A549 (cell line): ENCODE data around the gene CCL1. TPM values are rescaled to one million over a fixed set of nuclear protein-coding genes. Genes with fewer than 3 reads are reported as not detected.

Source experiments
- ATAC-seq, 2 experiments: fragments of 200-7000 bp in 1 of 2; fragments of >200 bp in 1 of 2; cut with Nextera tagmentation in 1 of 2; cut with Tn5 transposase in 1 of 2; 3 replicates each; pipeline versions ENCODE4 v1.8.0 to v1.9.1; 2018 to 2020; ENCODE audit warnings: mild to moderate bottlenecking in 1 of 2, moderate library complexity in 1 of 2
- CTCF ChIA-PET: fragments of 300-600 bp; sonication (Branson Sonifier 250); formaldehyde crosslinking; extraction: SDS; loops from one replicate; lab custom pipeline; 2021; ENCODE audit warnings: antibody characterized with exemption, inconsistent platforms; lab: Yijun Ruan, JAX
- POLR2A ChIA-PET: fragments of 350-600 bp; formaldehyde crosslinking; extraction: SDS; loops from one replicate; lab custom pipeline; 2021; ENCODE audit warnings: antibody characterized with exemption, inconsistent platforms; lab: Yijun Ruan, JAX
- DNase-seq, 2 experiments: peaks; one replicate each; pipeline versions ENCODE4 v3.0.0 to v3.0.0-alpha.2; 2011 to 2016; ENCODE audit warnings: low read depth in 1 of 2, low spot score in 1 of 2
- FAIRE-seq: peaks from 2 replicates; lab custom pipeline; 2011; peaks lifted over from hg19 to GRCh38; lab: Jason Lieb, UNC
- H3K27ac ChIP-seq, 2 experiments: fragments of >200 bp; sonication (Bioruptor Twin); formaldehyde crosslinking; 3 replicates each; pipeline ENCODE4 v1.5.1; 2016 to 2017
- H3K4me1 ChIP-seq: fragments of >200 bp; sonication (Bioruptor Twin); formaldehyde crosslinking; 3 replicates; pipeline ENCODE4 v1.6.1; 2016
- H3K4me2 ChIP-seq: fragments of >200 bp; sonication (Bioruptor Twin); formaldehyde crosslinking; 3 replicates; pipeline ENCODE4 v1.6.1; 2016
- H3K4me3 ChIP-seq: fragments of >200 bp; sonication (Bioruptor Twin); formaldehyde crosslinking; 3 replicates; pipeline ENCODE4 v1.5.1; 2016
- H3K9me3 ChIP-seq: fragments of >200 bp; sonication (Bioruptor Twin); formaldehyde crosslinking; 3 replicates; pipeline ENCODE4 v1.6.1; 2016
- CBX8 ChIP-seq: fragments of 200-600 bp; sonication (generic); IDR thresholded peaks from 2 replicates; pipeline ENCODE4 v1.6.1; 2016
- CHD2 ChIP-seq: fragments of 150-350 bp; IDR thresholded peaks from 2 replicates; pipeline ENCODE4 v1.6.1; 2014; ENCODE audit warnings: low read length; ENCODE audit not compliant: partially characterized antibody
- EP300 ChIP-seq, 2 experiments: fragments of >200 bp; sonication (Bioruptor Twin); formaldehyde crosslinking; IDR thresholded peaks; 2 replicates in 1 of 2; 3 replicates in 1 of 2; pipeline ENCODE4 v1.6.1; 2016 to 2017
- ESRRA ChIP-seq: fragments of 150-350 bp; IDR thresholded peaks from 2 replicates; pipeline ENCODE4 v1.6.1; 2014; ENCODE audit warnings: mild to moderate bottlenecking, low read length, borderline replicate concordance
- FOSL2 ChIP-seq, 2 experiments: fragments of 450-650 bp in 1 of 2; fragments of >200 bp in 1 of 2; sonication (Bioruptor Twin) in 1 of 2; formaldehyde crosslinking; IDR thresholded peaks; 2 replicates each; pipeline versions ENCODE4 v1.5.0 to v1.6.1; 2016 to 2020; ENCODE audit warnings: mild to moderate bottlenecking in 1 of 2, moderate library complexity in 1 of 2
- FOXS1 ChIP-seq: fragments of 250-450 bp; sonication (Bioruptor Pico); IDR thresholded peaks from 2 replicates; pipeline ENCODE4 v1.5.0; 2020; ENCODE audit warnings: mild to moderate bottlenecking, moderate library complexity
- HDAC2 ChIP-seq: fragments of 200-600 bp; sonication (generic); IDR thresholded peaks from 2 replicates; pipeline ENCODE4 v1.6.1; 2016
- HES2 ChIP-seq: fragments of >200 bp; sonication (Bioruptor Twin); formaldehyde crosslinking; IDR thresholded peaks from 2 replicates; pipeline ENCODE4 v1.6.1; 2016
- HOXB13 ChIP-seq: fragments of 250-450 bp; sonication (Bioruptor Pico); IDR thresholded peaks from 2 replicates; pipeline ENCODE4 v1.5.0; 2020; ENCODE audit warnings: low read depth, mild to moderate bottlenecking, moderate library complexity
- MAFK ChIP-seq: fragments of 450-650 bp; IDR thresholded peaks from 2 replicates; pipeline ENCODE4 v1.6.1; 2014; ENCODE audit not compliant: partially characterized antibody
- NFE2L2 ChIP-seq: fragments of 150-350 bp; conservative IDR thresholded peaks from 2 replicates; pipeline ENCODE4 v1.6.1; 2014; ENCODE audit warnings: low read length
- NPAS2 ChIP-seq: fragments of 250-450 bp; sonication (Bioruptor Pico); IDR thresholded peaks from 2 replicates; pipeline ENCODE4 v1.8.0; 2022; ENCODE audit warnings: mild to moderate bottlenecking, moderate library complexity, borderline replicate concordance
- NR3C1 ChIP-seq: fragments of >200 bp; sonication (Bioruptor Twin); formaldehyde crosslinking; IDR thresholded peaks from 3 replicates; pipeline ENCODE4 v1.6.1; 2017
- PHF8 ChIP-seq: fragments of 200-600 bp; sonication (generic); IDR thresholded peaks from 2 replicates; pipeline ENCODE4 v1.6.1; 2016; ENCODE audit warnings: low read depth, mild to moderate bottlenecking, antibody characterized with exemption, moderate library complexity, borderline replicate concordance
- POLR2A ChIP-seq: IDR thresholded peaks from 2 replicates; pipeline ENCODE4 v1.6.1; 2012; ENCODE audit warnings: mild to moderate bottlenecking, low read length
- RAD21 ChIP-seq, 2 experiments: fragments of >200 bp in 1 of 2; sonication (Bioruptor Twin) in 1 of 2; formaldehyde crosslinking in 1 of 2; IDR thresholded peaks in 1 of 2; conservative IDR thresholded peaks in 1 of 2; 2 replicates in 1 of 2; 3 replicates in 1 of 2; pipeline ENCODE4 v1.6.1; 2012 to 2018; ENCODE audit warnings: inconsistent platforms in 1 of 2
- RFX5 ChIP-seq: fragments of 450-650 bp; IDR thresholded peaks from 2 replicates; pipeline ENCODE4 v1.7.1; 2014; ENCODE audit warnings: antibody characterized with exemption, mild to moderate bottlenecking, moderate library complexity
- SMC3 ChIP-seq: fragments of >200 bp; sonication (Bioruptor Twin); formaldehyde crosslinking; IDR thresholded peaks from 3 replicates; pipeline ENCODE4 v1.6.1; 2018; ENCODE audit warnings: inconsistent platforms
- TFCP2L1 ChIP-seq: fragments of 250-450 bp; sonication (Bioruptor Pico); IDR thresholded peaks from 2 replicates; pipeline ENCODE4 v1.5.0; 2021; ENCODE audit warnings: mild to moderate bottlenecking
- TP53 ChIP-seq: fragments of 250-450 bp; sonication (Bioruptor Pico); IDR thresholded peaks from 2 replicates; pipeline ENCODE4 v1.5.0; 2021; ENCODE audit warnings: mild to moderate bottlenecking, moderate library complexity
- ZC3H11A ChIP-seq: fragments of 450-650 bp; IDR thresholded peaks from 2 replicates; pipeline ENCODE4 v1.6.1; 2014; ENCODE audit warnings: antibody characterized with exemption, mild to moderate bottlenecking
- ZFP36 ChIP-seq: fragments of 450-650 bp; IDR thresholded peaks from 2 replicates; pipeline ENCODE4 v1.6.1; 2014; ENCODE audit warnings: borderline replicate concordance; ENCODE audit not compliant: partially characterized antibody
- whole genome bisulfite sequencing: methylation state at CpG from one replicate; pipeline ENCODE4 v1.1.6; 2017; ENCODE audit errors: missing lambda C conversion rate; 5-methylcytosine and 5-hydroxymethylcytosine counted together
- polyA plus RNA-seq, 4 experiments: library from polyadenylated mRNA; depleted of rRNA in 3 of 4; stranded (reverse); fragments of >200 nt; fragmentation: RNase III in 1 of 4; extraction: RNeasy Plus Mini Kit Qiagen cat#74134 plus additional on column Dnase treatment in 1 of 4; gene quantifications; 2 replicates in 3 of 4; 3 replicates in 1 of 4; pipeline ENCODE4 v1.2.3, GENCODE V29; 2011 to 2017
- TF ChIP-seq, protein P1 (sequence below): fragments of 150-350 bp; IDR thresholded peaks from 2 replicates; pipeline ENCODE4 v1.6.1; 2014; ENCODE audit warnings: low read depth, mild to moderate bottlenecking, low read length
- TF ChIP-seq, protein P2 (sequence below): fragments of 450-650 bp; IDR thresholded peaks from 2 replicates; pipeline ENCODE4 v1.6.1; 2014; ENCODE audit warnings: antibody characterized with exemption
- TF ChIP-seq, protein P3 (sequence below): fragments of 250-450 bp; sonication (Bioruptor Pico); IDR thresholded peaks from 2 replicates; pipeline ENCODE4 v1.5.0; 2021; ENCODE audit warnings: mild to moderate bottlenecking, moderate library complexity, borderline replicate concordance
- TF ChIP-seq, protein P4 (sequence below): IDR thresholded peaks from 2 replicates; pipeline ENCODE4 v1.6.1; 2012
- TF ChIP-seq, protein P5 (sequence below): fragments of >200 bp; sonication (Bioruptor Twin); formaldehyde crosslinking; IDR thresholded peaks from 3 replicates; pipeline ENCODE4 v1.5.1; 2016

Gene CCL1
- polyA plus RNA-seq, 2 of the 4 experiments (the other 2 are of a cell fraction) = not detected

DNA sequence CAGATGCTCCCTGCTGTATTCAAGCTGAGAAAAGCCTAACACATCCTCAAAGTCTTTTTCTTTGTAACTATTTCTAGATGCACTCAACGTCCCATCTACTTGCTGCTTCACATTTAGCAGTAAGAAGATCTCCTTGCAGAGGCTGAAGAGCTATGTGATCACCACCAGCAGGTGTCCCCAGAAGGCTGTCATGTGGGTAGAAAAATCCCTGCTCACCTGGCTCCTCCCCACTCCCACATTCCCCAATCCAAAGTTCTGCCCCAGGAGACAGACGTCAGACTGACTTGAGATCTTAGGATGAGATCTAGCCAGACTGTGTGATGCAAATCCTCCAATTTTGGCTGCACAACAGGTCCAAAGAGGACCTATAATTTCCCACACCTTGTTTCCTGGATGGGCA, 5.6 kb downstream of the CCL1 start:
- H3K27ac ChIP-seq = no peak overlapping the region

DNA sequence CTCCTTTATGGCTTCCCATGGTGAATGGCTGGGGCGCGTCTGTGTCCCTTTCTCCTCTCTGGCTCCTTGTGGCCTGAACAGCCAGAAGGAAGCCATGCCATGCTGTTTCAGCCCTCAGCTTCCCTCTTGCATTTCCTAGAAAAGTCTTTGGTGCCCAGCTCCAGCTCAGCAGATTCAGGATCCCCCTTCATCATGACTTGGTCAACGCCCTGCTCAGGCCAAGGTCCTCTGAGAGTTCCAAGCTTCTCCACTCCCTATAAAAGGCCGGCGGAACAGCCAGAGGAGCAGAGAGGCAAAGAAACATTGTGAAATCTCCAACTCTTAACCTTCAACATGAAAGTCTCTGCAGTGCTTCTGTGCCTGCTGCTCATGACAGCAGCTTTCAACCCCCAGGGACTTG, 6.8 kb downstream of the CCL1 start, which contains the start of gene CCL13:
TSS of gene CCL13 (plus strand) at position 287 of the 400 bp plus-strand sequence. CDS start at position 334, 47 bp downstream.
- H3K4me3 ChIP-seq = no peak within 1 kb of the TSS
- no peaks in the 10 kb centered on the region for H3K4me1 ChIP-seq
- ChIA-PET POLR2A (no interaction called here), CTCF (interaction anchor here (1.0 to 18.3 kb wide), 4 partner anchors 12 to 178 kb away, joined by 3 to 571 read pairs (median 4); no protein-coding TSS in a partner anchor)
- FAIRE-seq (no peak), ATAC-seq (no peak), DNase-seq (no peak)
- TF ChIP-seq HDAC2 (no peak), NR3C1 (no peak), CBX8 (no peak), ZC3H11A (no peak), ESRRA (no peak), TFCP2L1 (CRISPR knock-in tag) (no peak), HOXB13 (CRISPR knock-in tag) (no peak)
- H3K9me3 ChIP-seq = peaks cover 8% of the 10 kb centered on the region; the same call in 2 of the 3 replicates
- no peak within 1 kb of the TSS for H3K27ac ChIP-seq
- 87% methylated on average over 5 of the region's 5 CpGs for WGBS
- no peak within 1 kb of the TSS for H3K4me2 ChIP-seq

More for the DNA sequence above, 5.6 kb downstream of the CCL1 start:
- no peak overlapping the region for H3K4me2 ChIP-seq
- ChIA-PET CTCF (interaction anchor here (1.3 to 18.3 kb wide), 4 partner anchors 11 to 155 kb away, joined by 3 to 571 read pairs (median 5); no protein-coding TSS in a partner anchor), POLR2A (no interaction called here)
- ATAC-seq (no peak), DNase-seq (no peak), FAIRE-seq (no peak)
- peaks cover 8% of the 10 kb centered on the region; the same call in 2 of the 3 replicates for H3K9me3 ChIP-seq
- TF ChIP-seq TP53 (CRISPR knock-in tag) (no peak), HES2 (no peak), RFX5 (no peak), ZC3H11A (no peak), POLR2A (no peak), PHF8 (no peak), NFE2L2 (no peak), RAD21 (conservative IDR thresholded peaks at IDR 0.05 in 1 of 2, IDR thresholded peaks at IDR 0.05 in 1 of 2) (no peak), CHD2 (no peak), FOSL2 (IDR thresholded peaks at IDR 0.05) (no peak), FOSL2 (CRISPR knock-in tag; IDR thresholded peaks at IDR 0.05) (no peak)
- TF ChIP-seq, protein P1, sequence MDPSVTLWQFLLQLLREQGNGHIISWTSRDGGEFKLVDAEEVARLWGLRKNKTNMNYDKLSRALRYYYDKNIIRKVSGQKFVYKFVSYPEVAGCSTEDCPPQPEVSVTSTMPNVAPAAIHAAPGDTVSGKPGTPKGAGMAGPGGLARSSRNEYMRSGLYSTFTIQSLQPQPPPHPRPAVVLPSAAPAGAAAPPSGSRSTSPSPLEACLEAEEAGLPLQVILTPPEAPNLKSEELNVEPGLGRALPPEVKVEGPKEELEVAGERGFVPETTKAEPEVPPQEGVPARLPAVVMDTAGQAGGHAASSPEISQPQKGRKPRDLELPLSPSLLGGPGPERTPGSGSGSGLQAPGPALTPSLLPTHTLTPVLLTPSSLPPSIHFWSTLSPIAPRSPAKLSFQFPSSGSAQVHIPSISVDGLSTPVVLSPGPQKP = no peak
- TF ChIP-seq, protein P2, sequence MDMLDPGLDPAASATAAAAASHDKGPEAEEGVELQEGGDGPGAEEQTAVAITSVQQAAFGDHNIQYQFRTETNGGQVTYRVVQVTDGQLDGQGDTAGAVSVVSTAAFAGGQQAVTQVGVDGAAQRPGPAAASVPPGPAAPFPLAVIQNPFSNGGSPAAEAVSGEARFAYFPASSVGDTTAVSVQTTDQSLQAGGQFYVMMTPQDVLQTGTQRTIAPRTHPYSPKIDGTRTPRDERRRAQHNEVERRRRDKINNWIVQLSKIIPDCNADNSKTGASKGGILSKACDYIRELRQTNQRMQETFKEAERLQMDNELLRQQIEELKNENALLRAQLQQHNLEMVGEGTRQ = no peak
- no peaks in the 10 kb centered on the region for H3K4me1 ChIP-seq
- no peak overlapping the region for H3K4me3 ChIP-seq
- WGBS = 40% methylated on average over 2 of the region's 2 CpGs

GRCh38 chr17:34354637-34355036, 8.4 kb downstream of the CCL1 start:
- no peak for ATAC-seq
- ChIA-PET CTCF (interaction anchor here (1.0 to 18.3 kb wide), 7 partner anchors 10 to 188 kb away, joined by 3 to 571 read pairs (median 3); no protein-coding TSS in a partner anchor), POLR2A (no interaction called here)
- TF ChIP-seq RAD21 (conservative IDR thresholded peaks at IDR 0.05 in 1 of 2, IDR thresholded peaks at IDR 0.05 in 1 of 2) (no peak), ZFP36 (no peak), NPAS2 (CRISPR knock-in tag) (no peak), TFCP2L1 (CRISPR knock-in tag) (no peak), SMC3 (no peak), ESRRA (no peak), FOSL2 (IDR thresholded peaks at IDR 0.05) (no peak), FOSL2 (CRISPR knock-in tag; IDR thresholded peaks at IDR 0.05) (no peak), EP300 (IDR thresholded peaks at IDR 0.05) (no peak), MAFK (no peak), FOXS1 (CRISPR knock-in tag) (no peak), POLR2A (no peak), HES2 (no peak), CBX8 (no peak)
- TF ChIP-seq, protein P3, sequence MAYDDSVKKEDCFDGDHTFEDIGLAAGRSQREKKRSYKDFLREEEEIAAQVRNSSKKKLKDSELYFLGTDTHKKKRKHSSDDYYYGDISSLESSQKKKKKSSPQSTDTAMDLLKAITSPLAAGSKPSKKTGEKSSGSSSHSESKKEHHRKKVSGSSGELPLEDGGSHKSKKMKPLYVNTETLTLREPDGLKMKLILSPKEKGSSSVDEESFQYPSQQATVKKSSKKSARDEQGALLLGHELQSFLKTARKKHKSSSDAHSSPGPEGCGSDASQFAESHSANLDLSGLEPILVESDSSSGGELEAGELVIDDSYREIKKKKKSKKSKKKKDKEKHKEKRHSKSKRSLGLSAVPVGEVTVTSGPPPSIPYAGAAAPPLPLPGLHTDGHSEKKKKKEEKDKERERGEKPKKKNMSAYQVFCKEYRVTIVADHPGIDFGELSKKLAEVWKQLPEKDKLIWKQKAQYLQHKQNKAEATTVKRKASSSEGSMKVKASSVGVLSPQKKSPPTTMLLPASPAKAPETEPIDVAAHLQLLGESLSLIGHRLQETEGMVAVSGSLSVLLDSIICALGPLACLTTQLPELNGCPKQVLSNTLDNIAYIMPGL (CRISPR knock-in tag) = no peak
- TF ChIP-seq, protein P4, sequence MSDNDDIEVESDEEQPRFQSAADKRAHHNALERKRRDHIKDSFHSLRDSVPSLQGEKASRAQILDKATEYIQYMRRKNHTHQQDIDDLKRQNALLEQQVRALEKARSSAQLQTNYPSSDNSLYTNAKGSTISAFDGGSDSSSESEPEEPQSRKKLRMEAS = no peak
- TF ChIP-seq, protein P5, sequence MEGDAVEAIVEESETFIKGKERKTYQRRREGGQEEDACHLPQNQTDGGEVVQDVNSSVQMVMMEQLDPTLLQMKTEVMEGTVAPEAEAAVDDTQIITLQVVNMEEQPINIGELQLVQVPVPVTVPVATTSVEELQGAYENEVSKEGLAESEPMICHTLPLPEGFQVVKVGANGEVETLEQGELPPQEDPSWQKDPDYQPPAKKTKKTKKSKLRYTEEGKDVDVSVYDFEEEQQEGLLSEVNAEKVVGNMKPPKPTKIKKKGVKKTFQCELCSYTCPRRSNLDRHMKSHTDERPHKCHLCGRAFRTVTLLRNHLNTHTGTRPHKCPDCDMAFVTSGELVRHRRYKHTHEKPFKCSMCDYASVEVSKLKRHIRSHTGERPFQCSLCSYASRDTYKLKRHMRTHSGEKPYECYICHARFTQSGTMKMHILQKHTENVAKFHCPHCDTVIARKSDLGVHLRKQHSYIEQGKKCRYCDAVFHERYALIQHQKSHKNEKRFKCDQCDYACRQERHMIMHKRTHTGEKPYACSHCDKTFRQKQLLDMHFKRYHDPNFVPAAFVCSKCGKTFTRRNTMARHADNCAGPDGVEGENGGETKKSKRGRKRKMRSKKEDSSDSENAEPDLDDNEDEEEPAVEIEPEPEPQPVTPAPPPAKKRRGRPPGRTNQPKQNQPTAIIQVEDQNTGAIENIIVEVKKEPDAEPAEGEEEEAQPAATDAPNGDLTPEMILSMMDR = no peak
- no peak for FAIRE-seq
- no peak for DNase-seq
- Histone ChIP-seq H3K9me3 (peaks cover 8% of the 10 kb centered on the region; the same call in 2 of the 3 replicates), H3K4me1 (no peaks in the 10 kb centered on the region), H3K4me3 (no peak overlapping the region), H3K27ac (no peak overlapping the region), H3K4me2 (no peak overlapping the region)
